H9 (cell line): ENCODE measurements around the gene CCDC81. TPM values are rescaled to one million over a fixed set of nuclear protein-coding genes. Genes with fewer than 3 reads are reported as not detected.

Experiments used
- DNase-seq: peaks from one replicate; pipeline ENCODE4 v3.0.0-alpha.2; 2017
- H2AFZ ChIP-seq: one replicate; pipeline ENCODE4 v1.6.1; 2013; ENCODE audit warnings: mild to moderate bottlenecking, low read length, control low read depth, moderate library complexity
- H2AK5ac ChIP-seq: 2 replicates; pipeline ENCODE4 v1.6.1; 2013; ENCODE audit warnings: low read length, control low read depth, mixed read lengths; ENCODE audit not compliant: insufficient read length
- H2BK120ac ChIP-seq: one replicate; pipeline ENCODE4 v1.6.1; 2013; ENCODE audit warnings: low read depth, mild to moderate bottlenecking, low read length, control low read depth, inconsistent platforms; ENCODE audit not compliant: poor library complexity, severe bottlenecking
- H2BK12ac ChIP-seq: 2 replicates; pipeline ENCODE4 v1.6.1; 2013; ENCODE audit warnings: low read length, control low read depth, mixed read lengths, low read depth; ENCODE audit not compliant: insufficient read length
- H2BK15ac ChIP-seq: 2 replicates; pipeline ENCODE4 v1.6.1; 2013; ENCODE audit warnings: low read depth, low read length, control low read depth
- H2BK20ac ChIP-seq: one replicate; pipeline ENCODE4 v1.6.1; 2013; ENCODE audit warnings: low read depth, mild to moderate bottlenecking, low read length, control low read depth, inconsistent platforms; ENCODE audit not compliant: poor library complexity, severe bottlenecking
- H2BK5ac ChIP-seq: 2 replicates; pipeline ENCODE4 v1.6.1; 2013; ENCODE audit warnings: low read length, control low read depth, mixed read lengths; ENCODE audit not compliant: insufficient read length
- H3K14ac ChIP-seq: 2 replicates; pipeline ENCODE4 v1.6.1; 2013; ENCODE audit warnings: low read length, control low read depth; ENCODE audit not compliant: insufficient read depth
- H3K18ac ChIP-seq: 2 replicates; pipeline ENCODE4 v1.6.1; 2013; ENCODE audit warnings: low read depth, mild to moderate bottlenecking, mixed read lengths, low read length, control low read depth; ENCODE audit not compliant: insufficient read length
- H3K23ac ChIP-seq: 2 replicates; pipeline ENCODE4 v1.6.1; 2013; ENCODE audit warnings: low read length, control low read depth, mixed read lengths, low read depth; ENCODE audit not compliant: insufficient read length
- H3K23me2 ChIP-seq: 2 replicates; pipeline ENCODE4 v1.6.1; 2013; ENCODE audit warnings: low read depth, mild to moderate bottlenecking, mixed read lengths, low read length, control low read depth; ENCODE audit not compliant: insufficient read length, poor library complexity, severe bottlenecking
- H3K27ac ChIP-seq: 2 replicates; pipeline ENCODE4 v1.5.1; 2013; ENCODE audit warnings: low read length, control low read depth, mixed read lengths, low read depth; ENCODE audit not compliant: insufficient read length
- H3K27me3 ChIP-seq: 2 replicates; pipeline ENCODE4 v1.6.1; 2013; ENCODE audit warnings: low read length, control low read depth, inconsistent platforms; ENCODE audit not compliant: insufficient read depth
- H3K4ac ChIP-seq: 2 replicates; pipeline ENCODE4 v1.6.1; 2013; ENCODE audit warnings: low read depth, mild to moderate bottlenecking, control low read depth, inconsistent platforms, low read length, moderate library complexity
- H3K4me1 ChIP-seq: 2 replicates; pipeline ENCODE4 v1.6.1; 2013; ENCODE audit warnings: low read length, control low read depth, inconsistent platforms; ENCODE audit not compliant: insufficient read depth
- H3K4me2 ChIP-seq: 2 replicates; pipeline ENCODE4 v1.6.1; 2013; ENCODE audit warnings: low read length, control low read depth, mixed read lengths; ENCODE audit not compliant: insufficient read length, insufficient read depth
- H3K56ac ChIP-seq: 2 replicates; pipeline ENCODE4 v1.6.1; 2013; ENCODE audit warnings: low read depth, mild to moderate bottlenecking, mixed read lengths, low read length, control low read depth; ENCODE audit not compliant: insufficient read length
- H3K79me1 ChIP-seq: 2 replicates; pipeline ENCODE4 v1.6.1; 2013; ENCODE audit warnings: low read depth, mild to moderate bottlenecking, moderate library complexity, low read length, control low read depth, inconsistent platforms; ENCODE audit not compliant: insufficient read depth, poor library complexity, severe bottlenecking
- H3K79me2 ChIP-seq: 2 replicates; pipeline ENCODE4 v1.6.1; 2013; ENCODE audit warnings: low read length, control low read depth, inconsistent platforms; ENCODE audit not compliant: insufficient read depth
- H3K9ac ChIP-seq: 2 replicates; pipeline ENCODE4 v1.6.1; 2013; ENCODE audit warnings: low read length, control low read depth, mixed read lengths; ENCODE audit not compliant: insufficient read length; ENCODE audit errors: extremely low read depth
- H3K9me3 ChIP-seq: one replicate; pipeline ENCODE4 v1.6.1; 2013; ENCODE audit warnings: low read depth, low read length, inconsistent platforms; ENCODE audit not compliant: control insufficient read depth
- H3T11ph ChIP-seq: one replicate; pipeline ENCODE4 v1.6.1; 2013; ENCODE audit warnings: mild to moderate bottlenecking, low read length, control low read depth, inconsistent platforms
- H4K20me1 ChIP-seq: one replicate; pipeline ENCODE4 v1.6.1; 2013; ENCODE audit not compliant: control insufficient read depth, insufficient read length, insufficient read depth
- H4K5ac ChIP-seq: 2 replicates; pipeline ENCODE4 v1.6.1; 2013; ENCODE audit warnings: low read depth, mild to moderate bottlenecking, mixed read lengths, low read length, control low read depth; ENCODE audit not compliant: insufficient read length
- H4K8ac ChIP-seq: replicated peaks from 2 replicates; pipeline ENCODE4 v1.6.1; 2013; ENCODE audit warnings: low read length, control low read depth, mixed read lengths, low read depth; ENCODE audit not compliant: insufficient read length
- H4K91ac ChIP-seq: 2 replicates; pipeline ENCODE4 v1.6.1; 2013; ENCODE audit warnings: low read depth, mild to moderate bottlenecking, moderate library complexity, mixed read lengths, low read length, control low read depth; ENCODE audit not compliant: insufficient read length
- H3K27ac Mint-ChIP-seq, 3 experiments: 2 replicates in 2 of 3; 3 replicates in 1 of 3; pipeline ENCODE4 v1.8.0; 2020 to 2021; ENCODE audit warnings: mixed read lengths in 3 of 3, mild to moderate bottlenecking in 1 of 3, moderate library complexity in 1 of 3
- H3K27me3 Mint-ChIP-seq: 2 replicates; pipeline ENCODE4 v1.8.0; 2021; ENCODE audit warnings: low read depth, mild to moderate bottlenecking, moderate library complexity, mixed read lengths
- H3K36me3 Mint-ChIP-seq, 3 experiments: 2 replicates in 2 of 3; 3 replicates in 1 of 3; pipeline ENCODE4 v1.8.0; 2020 to 2021; ENCODE audit warnings: low read depth in 3 of 3, mixed read lengths in 3 of 3; ENCODE audit not compliant: insufficient read depth in 1 of 3
- H3K4me1 Mint-ChIP-seq, 2 experiments: 2 replicates each; pipeline ENCODE4 v1.8.0; 2020; ENCODE audit warnings: mixed read lengths in 2 of 2
- H3K4me3 Mint-ChIP-seq, 2 experiments: 2 replicates in 1 of 2; 3 replicates in 1 of 2; pipeline ENCODE4 v1.8.0; 2020 to 2021; ENCODE audit warnings: mild to moderate bottlenecking in 2 of 2, mixed read lengths in 2 of 2, moderate library complexity in 1 of 2
- H3K9me3 Mint-ChIP-seq, 2 experiments: 2 replicates in 1 of 2; 3 replicates in 1 of 2; pipeline ENCODE4 v1.8.0; 2020; ENCODE audit warnings: mild to moderate bottlenecking in 2 of 2, mixed read lengths in 2 of 2, moderate library complexity in 1 of 2
- WGBS: extraction: QIAGEN DNeasy Blood & Tissue Kit; methylation state at CpG from one replicate; pipeline ENCODE4 v1.1.7; 2013; ENCODE audit warnings: missing lambda C conversion rate, low lambda C conversion rate, mixed read lengths; ENCODE audit not compliant: insufficient read length; ENCODE audit errors: extremely low coverage; 5-methylcytosine and 5-hydroxymethylcytosine counted together
- total RNA-seq: library from RNA; stranded (reverse); gene quantifications from 2 replicates; pipeline ENCODE4 v1.2.1, GENCODE V29; 2021
- TF ChIP-seq, protein P1 (sequence below): fragments of 200-600 bp; sonication (generic); conservative IDR thresholded peaks from 3 replicates; pipeline ENCODE4 v1.8.0; 2021; ENCODE audit warnings: antibody characterized with exemption, mild to moderate bottlenecking

Gene CCDC81
- total RNA-seq, 1 experiment from 2014 or later = 0.52 TPM

DNA sequence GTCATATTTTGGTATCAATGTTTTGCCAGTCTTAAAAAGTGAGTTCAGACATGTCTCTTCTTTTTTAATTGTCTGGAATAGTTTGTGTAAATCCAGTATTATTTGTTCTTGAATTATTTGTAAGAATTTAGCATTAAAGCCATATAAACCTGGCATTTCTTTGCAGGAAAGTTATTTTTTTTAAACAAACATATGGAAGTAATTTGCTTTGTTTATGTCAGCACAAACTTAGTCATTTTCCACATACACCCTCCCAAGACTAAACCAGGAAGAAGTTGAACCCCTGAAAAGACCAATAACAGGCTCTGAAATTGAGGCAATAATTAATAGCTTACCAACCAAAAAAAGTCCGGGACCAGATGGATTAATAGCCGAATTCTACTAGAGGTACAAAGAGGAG lies 9.1 kb upstream of the CCDC81 start:
- no peaks in the 10 kb centered on the region for H3K9me3 ChIP-seq
- peaks cover 4 to 5% of the 10 kb centered on the region in 2 experiments; a peak in 3 of 4 replicates for H3K4me1 Mint-ChIP-seq
- H3K9ac ChIP-seq = no peak overlapping the region
- no peak overlapping the region for H2AFZ ChIP-seq
- H3K27me3 Mint-ChIP-seq = no peaks in the 10 kb centered on the region
- H3K4ac ChIP-seq = no peak overlapping the region
- H3K27ac ChIP-seq = no peak overlapping the region
- no peak overlapping the region for H3K18ac ChIP-seq
- no peak for DNase-seq
- TF ChIP-seq, protein P1, sequence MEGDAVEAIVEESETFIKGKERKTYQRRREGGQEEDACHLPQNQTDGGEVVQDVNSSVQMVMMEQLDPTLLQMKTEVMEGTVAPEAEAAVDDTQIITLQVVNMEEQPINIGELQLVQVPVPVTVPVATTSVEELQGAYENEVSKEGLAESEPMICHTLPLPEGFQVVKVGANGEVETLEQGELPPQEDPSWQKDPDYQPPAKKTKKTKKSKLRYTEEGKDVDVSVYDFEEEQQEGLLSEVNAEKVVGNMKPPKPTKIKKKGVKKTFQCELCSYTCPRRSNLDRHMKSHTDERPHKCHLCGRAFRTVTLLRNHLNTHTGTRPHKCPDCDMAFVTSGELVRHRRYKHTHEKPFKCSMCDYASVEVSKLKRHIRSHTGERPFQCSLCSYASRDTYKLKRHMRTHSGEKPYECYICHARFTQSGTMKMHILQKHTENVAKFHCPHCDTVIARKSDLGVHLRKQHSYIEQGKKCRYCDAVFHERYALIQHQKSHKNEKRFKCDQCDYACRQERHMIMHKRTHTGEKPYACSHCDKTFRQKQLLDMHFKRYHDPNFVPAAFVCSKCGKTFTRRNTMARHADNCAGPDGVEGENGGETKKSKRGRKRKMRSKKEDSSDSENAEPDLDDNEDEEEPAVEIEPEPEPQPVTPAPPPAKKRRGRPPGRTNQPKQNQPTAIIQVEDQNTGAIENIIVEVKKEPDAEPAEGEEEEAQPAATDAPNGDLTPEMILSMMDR = no peak
- H3K79me1 ChIP-seq = no peaks in the 10 kb centered on the region
- H2BK15ac ChIP-seq = no peak overlapping the region
- no peak overlapping the region for H3K14ac ChIP-seq
- H3K79me2 ChIP-seq = no peaks in the 10 kb centered on the region
- H2BK5ac ChIP-seq = no peak overlapping the region
- peaks cover 0 to 18% (median 4%) of the 10 kb centered on the region in 3 experiments; a peak in 4 of 7 replicates for H3K36me3 Mint-ChIP-seq
- H4K8ac ChIP-seq = no peak overlapping the region
- H3K27ac Mint-ChIP-seq = no peak overlapping the region
- H4K91ac ChIP-seq = no peak overlapping the region
- H3K9me3 Mint-ChIP-seq = peaks cover 6 to 7% of the 10 kb centered on the region in 2 experiments; a peak in 3 of 5 replicates
- H3K4me2 ChIP-seq = no peak overlapping the region
- no peak overlapping the region for H4K5ac ChIP-seq
- H2BK12ac ChIP-seq = no peak overlapping the region
- H2AK5ac ChIP-seq = no peak overlapping the region
- H3K23ac ChIP-seq = no peak overlapping the region
- no peaks in the 10 kb centered on the region; the same call in 1 of the 2 replicates for H3K4me1 ChIP-seq
- no peak overlapping the region for H2BK20ac ChIP-seq
- no peak overlapping the region for H2BK120ac ChIP-seq
- H3K4me3 Mint-ChIP-seq = no peak overlapping the region
- no peak overlapping the region for H3K56ac ChIP-seq
- H4K20me1 ChIP-seq = no peaks in the 10 kb centered on the region
- H3K23me2 ChIP-seq = no peaks in the 10 kb centered on the region
- H3T11ph ChIP-seq = no peak overlapping the region
- no peaks in the 10 kb centered on the region for H3K27me3 ChIP-seq
- no CpG with 5 or more reads among the region's 2 CpGs for WGBS
